Limb (tissue), 2 donors: Measurements from ENCODE around the gene ZNF805.
"Not testable (repeated sequence)": the region's sequence is repeated elsewhere in the genome, so short reads cannot be mapped to it uniquely, and the experiment has no call there.

Source experiments
- DNase-seq, 2 donors: peaks; one replicate each; pipeline ENCODE4 v3.0.0-alpha.2; 2016; ENCODE audit errors: extremely low spot score in 2 of 2

The ZNF805 gene

GRCh38 chr19:57240311-57241090 is at the start of gene ZNF805:
Gene ZNF805 (plus strand): TSS chr19:57240632. CDS start chr19:57240892, 260 bp downstream.
- peak; percentile 93 to 96 for DNase-seq

GRCh38 chr19:57191141-57192076 is 49.0 kb upstream of the ZNF805 start, which contains the start of gene ZNF264:
Gene ZNF264 (plus strand): TSS chr19:57191500. CDS start chr19:57191914, 414 bp downstream.
- peak; percentile 90 to 94 for DNase-seq

GRCh38 chr19:57192077-57192420 is 48.4 kb upstream of the ZNF805 start:
- DNase-seq = peak in 1 of 2 donors; percentile 27

GRCh38 chr19:57192993-57193392 is 47.4 kb upstream of the ZNF805 start:
- no peak for DNase-seq

- DNase-seq = not testable (repeated sequence)
Measured at GRCh38 chr19:57197874-57198273, 42.6 kb upstream of the ZNF805 start.

- DNase-seq = no peak
Measured at GRCh38 chr19:57202160-57202559, 38.3 kb upstream of the ZNF805 start.

- DNase-seq = no peak
Measured at GRCh38 chr19:57210381-57210780, 30.1 kb upstream of the ZNF805 start.

- DNase-seq = no peak
Measured at GRCh38 chr19:57212109-57212508, 28.3 kb upstream of the ZNF805 start.

- DNase-seq = no peak
Measured at GRCh38 chr19:57227502-57227901, 12.9 kb upstream of the ZNF805 start.

GRCh38 chr19:57231686-57232085 is 8.7 kb upstream of the ZNF805 start:
- DNase-seq = no peak

GRCh38 chr19:57233207-57233606 is 7.2 kb upstream of the ZNF805 start:
- no peak for DNase-seq

- no peak for DNase-seq
Measured at GRCh38 chr19:57239982-57240310, 486 bp upstream of the ZNF805 start.

GRCh38 chr19:57241176-57241575 is 744 bp downstream of the ZNF805 start:
- no peak for DNase-seq

- no peak for DNase-seq
Measured at GRCh38 chr19:57242821-57243220, 2.4 kb downstream of the ZNF805 start.

GRCh38 chr19:57244513-57244912 is 4.1 kb downstream of the ZNF805 start:
- DNase-seq = no peak

GRCh38 chr19:57245066-57245465 is 4.6 kb downstream of the ZNF805 start:
- DNase-seq = no peak

- DNase-seq = no peak
Measured at GRCh38 chr19:57245959-57246358, 5.5 kb downstream of the ZNF805 start.

GRCh38 chr19:57248646-57249045 is 8.2 kb downstream of the ZNF805 start:
- no peak for DNase-seq

- DNase-seq = no peak
Measured at GRCh38 chr19:57249329-57249728, 8.9 kb downstream of the ZNF805 start.

- not testable (repeated sequence) for DNase-seq
Measured at GRCh38 chr19:57253767-57254166, 13.3 kb downstream of the ZNF805 start.

GRCh38 chr19:57262044-57262443 is 21.6 kb downstream of the ZNF805 start:
- DNase-seq = no peak

GRCh38 chr19:57263244-57263741 is 22.9 kb downstream of the ZNF805 start:
- DNase-seq = no peak
